Caco-2 (cell line): ENCODE measurements around the gene NT5C1A. TPM values are rescaled to one million over a fixed set of nuclear protein-coding genes. Genes with fewer than 3 reads are reported as not detected.

Experiments used
- BruUV-seq: library from RNA; stranded (reverse); fragments of 400-500 nt; replicated peaks from 2 replicates; lab custom pipeline; 2021; lab: Mats Ljungman, UMichigan
- CTCF ChIA-PET: fragments of 300-600 bp; sonication (Branson Sonifier 250); formaldehyde crosslinking; loops from one replicate; lab custom pipeline; 2022; ENCODE audit warnings: antibody characterized with exemption; lab: Charles Lee
- POLR2A ChIA-PET: fragments of 300-600 bp; sonication (Branson Sonifier 250); formaldehyde crosslinking; loops from one replicate; lab custom pipeline; 2022; ENCODE audit warnings: antibody characterized with exemption; lab: Charles Lee
- DNase-seq, 2 experiments: peaks; one replicate each; pipeline versions ENCODE4 v3.0.0 to v3.0.0-alpha.2; 2020 to 2022
- H3K27me3 ChIP-seq: replicated peaks from 2 replicates; pipeline ENCODE4 v1.6.0; 2011; ENCODE audit warnings: low read length; ENCODE audit not compliant: control insufficient read depth, insufficient read depth
- H3K36me3 ChIP-seq: 2 replicates; pipeline ENCODE4 v1.5.1; 2011; ENCODE audit warnings: low read length; ENCODE audit not compliant: control insufficient read depth, insufficient read depth
- H3K4me1 ChIP-seq: fragments of 250-450 bp; sonication (Bioruptor Pico); 2 replicates; pipeline ENCODE4 v1.5.1; 2020; ENCODE audit warnings: mild to moderate bottlenecking
- H3K4me3 ChIP-seq: 2 replicates; pipeline ENCODE4 v1.5.1; 2011; ENCODE audit warnings: low read depth, mild to moderate bottlenecking, control low read depth, low read length
- H3K9me3 ChIP-seq: fragments of 250-450 bp; sonication (Bioruptor Pico); 2 replicates; pipeline ENCODE4 v1.5.1; 2020; ENCODE audit warnings: mild to moderate bottlenecking, moderate library complexity
- H3K27ac Mint-ChIP-seq: one replicate; pipeline ENCODE4 v1.8.0; 2022; ENCODE audit warnings: mixed read lengths; ENCODE audit not compliant: unreplicated experiment
- H3K27me3 Mint-ChIP-seq: one replicate; pipeline ENCODE4 v1.8.0; 2022; ENCODE audit warnings: mixed read lengths; ENCODE audit not compliant: insufficient read depth, unreplicated experiment
- H3K36me3 Mint-ChIP-seq: one replicate; pipeline ENCODE4 v1.8.0; 2022; ENCODE audit warnings: mild to moderate bottlenecking, mixed read lengths; ENCODE audit not compliant: insufficient read depth, unreplicated experiment
- H3K4me1 Mint-ChIP-seq: one replicate; pipeline ENCODE4 v1.8.0; 2022; ENCODE audit warnings: low read depth, mixed read lengths; ENCODE audit not compliant: unreplicated experiment
- H3K4me3 Mint-ChIP-seq: one replicate; pipeline ENCODE4 v1.8.0; 2022; ENCODE audit warnings: mild to moderate bottlenecking, moderate library complexity, mixed read lengths; ENCODE audit not compliant: unreplicated experiment
- H3K9me3 Mint-ChIP-seq: one replicate; pipeline ENCODE4 v1.8.0; 2022; ENCODE audit warnings: mixed read lengths; ENCODE audit not compliant: unreplicated experiment
- CTCF ChIP-seq, 2 experiments: fragments of 200-600 bp in 1 of 2; IDR thresholded peaks; 1 replicate in 1 of 2; 2 replicates in 1 of 2; pipeline versions ENCODE4 v1.5.1 to v1.8.0; 2011 to 2022; ENCODE audit warnings: antibody characterized with exemption in 1 of 2, control low read depth in 1 of 2, inconsistent platforms in 1 of 2, low read depth in 1 of 2, low read length in 1 of 2, mild to moderate bottlenecking in 1 of 2, moderate library complexity in 1 of 2; ENCODE audit not compliant: insufficient read depth in 1 of 2, severe bottlenecking in 1 of 2, unreplicated experiment in 1 of 2
- intact Hi-C: fragments of 100-400 bp; cut with micrococcal nuclease; formaldehyde crosslinking; loops from one replicate; pipeline ENCODE4 v1.10.0; 2022; ENCODE audit not compliant: unreplicated experiment
- total RNA-seq: library from RNA; stranded (reverse); gene quantifications from 2 replicates; pipeline ENCODE4 v1.2.3, GENCODE V29; 2022

Gene NT5C1A
- total RNA-seq, 1 experiment from 2014 or later = not detected

DNA sequence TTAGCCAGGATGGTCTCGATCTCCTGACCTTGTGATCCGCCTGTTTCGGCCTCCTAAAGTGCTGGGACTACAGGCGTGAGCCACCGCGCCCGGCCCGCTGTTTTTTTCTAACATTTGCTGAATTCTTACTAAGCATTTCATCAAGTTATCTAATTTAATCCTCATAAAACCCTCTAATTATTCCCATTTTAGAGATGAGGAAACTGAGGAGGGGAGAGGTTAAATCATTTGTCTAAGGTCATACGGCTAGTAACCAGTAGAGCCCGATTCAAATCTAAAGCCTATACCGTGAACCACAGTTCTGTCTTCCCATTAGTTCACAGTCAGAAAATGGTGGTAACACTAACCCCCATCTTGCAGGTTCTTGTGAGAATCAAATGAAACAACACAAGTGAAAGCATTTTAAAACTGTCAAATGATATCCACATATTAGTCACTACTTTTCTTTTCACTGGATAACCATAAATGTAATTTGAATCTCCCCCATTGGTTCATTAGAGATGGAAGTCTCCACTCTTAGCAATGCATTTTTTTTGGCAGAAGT, 43.0 kb downstream of the NT5C1A start:
- no peak overlapping the region for H3K4me3 ChIP-seq
- Mint-ChIP-seq H3K27me3 (no peaks in the 10 kb centered on the region), H3K9me3 (no peaks in the 10 kb centered on the region), H3K4me1 (no peaks in the 10 kb centered on the region), H3K4me3 (no peak overlapping the region), H3K36me3 (no peaks in the 10 kb centered on the region), H3K27ac (no peak overlapping the region)
- no peaks in the 10 kb centered on the region for H3K9me3 ChIP-seq
- no peaks in the 10 kb centered on the region for H3K27me3 ChIP-seq
- no peak for TF ChIP-seq CTCF (IDR thresholded peaks at IDR 0.05; ENCODE audit: insufficient read depth in 1 of 2, low read depth in 1 of 2, low read length in 1 of 2, severe bottlenecking in 1 of 2, unreplicated experiment in 1 of 2)
- DNase-seq = no peak
- CTCF ChIA-PET = no interaction called here
- H3K4me1 ChIP-seq = no peaks in the 10 kb centered on the region
- H3K36me3 ChIP-seq = no peaks in the 10 kb centered on the region
- POLR2A ChIA-PET = no interaction called here
- no TSS peak for BruUV-seq
- intact Hi-C loops = no loop called here

- no peaks in the 10 kb centered on the region for H3K36me3 Mint-ChIP-seq
- ChIA-PET CTCF (no interaction called here), POLR2A (no interaction called here)
- no peak overlapping the region for H3K4me3 Mint-ChIP-seq
- no TSS peak for BruUV-seq
- Histone ChIP-seq H3K4me3 (no peak overlapping the region), H3K36me3 (no peaks in the 10 kb centered on the region), H3K27me3 (no peaks in the 10 kb centered on the region), H3K4me1 (no peaks in the 10 kb centered on the region), H3K9me3 (no peaks in the 10 kb centered on the region)
- no peaks in the 10 kb centered on the region for H3K4me1 Mint-ChIP-seq
- intact Hi-C loops = no loop called here
- no peaks in the 10 kb centered on the region for H3K9me3 Mint-ChIP-seq
- no peak overlapping the region for H3K27ac Mint-ChIP-seq
- H3K27me3 Mint-ChIP-seq = no peaks in the 10 kb centered on the region
- TF ChIP-seq CTCF (IDR thresholded peaks at IDR 0.05; ENCODE audit: insufficient read depth in 1 of 2, low read depth in 1 of 2, low read length in 1 of 2, severe bottlenecking in 1 of 2, unreplicated experiment in 1 of 2) = no peak
- no peak for DNase-seq
Measured at GRCh38 chr1:39626646-39627045, 45.3 kb downstream of the NT5C1A start.

DNA sequence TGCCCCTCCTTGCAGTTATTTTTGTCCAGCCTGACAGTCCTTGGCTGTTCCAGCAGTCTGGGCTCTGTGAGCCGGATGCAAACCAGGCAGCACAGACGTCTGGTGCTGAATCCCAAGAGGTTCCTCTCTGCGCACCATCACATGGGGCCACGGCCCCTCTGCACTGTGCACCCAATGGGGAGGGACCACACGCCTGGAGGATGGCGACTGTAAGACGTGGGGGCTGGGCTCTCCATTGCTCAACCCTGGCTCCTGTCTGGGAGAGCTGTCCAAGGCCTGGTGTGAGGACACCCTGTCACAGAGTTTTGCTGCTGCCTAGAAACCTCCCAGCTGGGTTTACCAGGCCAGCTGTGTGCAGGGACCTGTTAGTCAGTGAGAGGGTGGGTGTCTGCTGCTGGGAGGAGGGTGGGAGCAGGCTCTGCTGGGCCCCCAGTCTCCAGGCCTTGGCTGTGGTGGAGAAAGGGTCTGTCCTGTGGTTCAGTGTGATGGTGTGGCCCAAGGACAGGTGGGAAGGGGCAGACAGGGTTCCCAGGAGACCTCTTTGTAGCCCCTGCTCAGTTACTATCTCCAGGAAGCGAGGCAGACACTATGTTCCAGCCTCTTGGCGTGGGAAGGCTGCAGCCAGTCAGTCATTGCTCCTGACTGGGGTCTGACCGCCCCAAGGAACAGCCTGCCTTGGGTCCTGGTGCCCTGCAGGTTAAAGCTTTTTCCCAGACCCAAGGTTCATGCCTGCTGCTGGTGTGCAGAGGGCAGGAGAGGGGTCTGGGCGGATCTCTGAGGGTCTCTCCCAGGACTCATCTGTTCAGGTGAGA, 46.2 kb downstream of the NT5C1A start:
- H3K4me1 Mint-ChIP-seq = no peaks in the 10 kb centered on the region
- H3K4me3 Mint-ChIP-seq = no peak overlapping the region
- no peaks in the 10 kb centered on the region for H3K27me3 Mint-ChIP-seq
- H3K9me3 ChIP-seq = no peaks in the 10 kb centered on the region
- DNase-seq = no peak
- TF ChIP-seq CTCF (IDR thresholded peaks at IDR 0.05; ENCODE audit: insufficient read depth in 1 of 2, low read depth in 1 of 2, low read length in 1 of 2, severe bottlenecking in 1 of 2, unreplicated experiment in 1 of 2) = no peak
- H3K27me3 ChIP-seq = no peaks in the 10 kb centered on the region
- ChIA-PET CTCF (interaction anchor here (0.6 kb wide), 1 partner anchor 19 kb away, joined by 3 read pairs; no protein-coding TSS in a partner anchor), POLR2A (no interaction called here)
- H3K9me3 Mint-ChIP-seq = no peaks in the 10 kb centered on the region
- no TSS peak for BruUV-seq
- intact Hi-C loops = no loop called here
- no peaks in the 10 kb centered on the region for H3K36me3 ChIP-seq
- H3K36me3 Mint-ChIP-seq = no peaks in the 10 kb centered on the region
- no peak overlapping the region for H3K4me3 ChIP-seq
- H3K4me1 ChIP-seq = no peaks in the 10 kb centered on the region
- no peak overlapping the region for H3K27ac Mint-ChIP-seq
